Measurements from ENCODE around the gene KLHL24.

DNA sequence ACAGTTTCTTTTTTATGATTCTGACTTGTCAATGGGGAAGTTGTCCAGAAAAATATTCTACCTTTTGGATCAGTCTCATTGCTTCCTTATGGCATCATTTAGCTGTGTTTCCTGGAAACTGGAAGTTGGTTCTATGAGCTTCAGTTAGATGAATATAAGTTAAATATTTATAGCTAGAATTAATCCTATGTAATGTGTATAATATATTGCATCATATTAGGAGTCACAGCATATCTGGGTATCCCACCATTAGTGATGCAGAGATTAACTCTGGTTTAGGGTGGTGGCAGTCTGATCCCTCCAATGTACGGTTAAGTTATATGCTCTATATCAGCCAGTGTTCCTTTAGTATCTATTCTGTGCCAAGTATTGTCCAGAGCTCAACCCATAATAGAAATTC is 19.3 kb downstream of the KLHL24 start:
- TF ChIP-seq, protein P1, sequence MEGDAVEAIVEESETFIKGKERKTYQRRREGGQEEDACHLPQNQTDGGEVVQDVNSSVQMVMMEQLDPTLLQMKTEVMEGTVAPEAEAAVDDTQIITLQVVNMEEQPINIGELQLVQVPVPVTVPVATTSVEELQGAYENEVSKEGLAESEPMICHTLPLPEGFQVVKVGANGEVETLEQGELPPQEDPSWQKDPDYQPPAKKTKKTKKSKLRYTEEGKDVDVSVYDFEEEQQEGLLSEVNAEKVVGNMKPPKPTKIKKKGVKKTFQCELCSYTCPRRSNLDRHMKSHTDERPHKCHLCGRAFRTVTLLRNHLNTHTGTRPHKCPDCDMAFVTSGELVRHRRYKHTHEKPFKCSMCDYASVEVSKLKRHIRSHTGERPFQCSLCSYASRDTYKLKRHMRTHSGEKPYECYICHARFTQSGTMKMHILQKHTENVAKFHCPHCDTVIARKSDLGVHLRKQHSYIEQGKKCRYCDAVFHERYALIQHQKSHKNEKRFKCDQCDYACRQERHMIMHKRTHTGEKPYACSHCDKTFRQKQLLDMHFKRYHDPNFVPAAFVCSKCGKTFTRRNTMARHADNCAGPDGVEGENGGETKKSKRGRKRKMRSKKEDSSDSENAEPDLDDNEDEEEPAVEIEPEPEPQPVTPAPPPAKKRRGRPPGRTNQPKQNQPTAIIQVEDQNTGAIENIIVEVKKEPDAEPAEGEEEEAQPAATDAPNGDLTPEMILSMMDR (IDR thresholded peaks at IDR 0.05): no peak
- TF ChIP-seq POLR2A (IDR thresholded peaks at IDR 0.05): no peak
- TF ChIP-seq POLR2AphosphoS5 (IDR thresholded peaks at IDR 0.05): no peak
